HG03095 (cell line): ENCODE data around the gene PLCG2.
"Not testable (repeated sequence)": the region's sequence is repeated elsewhere in the genome, so short reads cannot be mapped to it uniquely, and the experiment has no call there.

ENCODE experiments used
- ATAC-seq: cut with Tn5 transposase; IDR thresholded peaks from one replicate; pipeline ENCODE4 v1.9.1; 2021; ENCODE audit warnings: moderate library complexity; ENCODE audit not compliant: unreplicated experiment

Gene PLCG2

GRCh38 chr16:81873843-81874752 is 95.0 kb downstream of the PLCG2 start:
- ATAC-seq, result peak; percentile 73

GRCh38 chr16:81875461-81875860 is 96.4 kb downstream of the PLCG2 start:
- ATAC-seq, result no peak

- ATAC-seq, result no peak
These were observed 97.3 kb downstream of the PLCG2 start for GRCh38 chr16:81876273-81876900.

GRCh38 chr16:81877490-81877889 is 98.4 kb downstream of the PLCG2 start:
- ATAC-seq, result not testable (repeated sequence)

DNA sequence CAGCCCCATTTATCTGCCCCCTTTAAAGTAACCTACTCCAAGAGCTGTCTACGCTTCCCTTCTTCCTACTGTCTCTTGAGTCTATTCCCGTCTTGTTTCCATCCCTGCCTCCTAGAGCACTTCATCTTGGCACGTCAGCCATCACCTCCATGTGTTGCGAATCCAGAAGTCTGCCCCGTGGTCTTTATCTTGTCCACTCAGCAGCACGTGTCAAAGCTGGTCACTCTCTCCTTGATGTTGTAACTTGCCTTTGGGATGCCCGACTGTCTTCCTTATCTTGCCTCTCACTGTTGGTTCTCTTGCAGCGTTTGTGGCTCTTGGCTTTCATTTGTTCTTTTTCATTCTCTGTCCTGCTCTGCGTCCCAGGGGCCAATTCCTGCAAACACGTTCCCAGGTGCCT is 99.4 kb downstream of the PLCG2 start:
- no peak for ATAC-seq

GRCh38 chr16:81879625-81880024 is 100.5 kb downstream of the PLCG2 start:
- ATAC-seq, result no peak

DNA sequence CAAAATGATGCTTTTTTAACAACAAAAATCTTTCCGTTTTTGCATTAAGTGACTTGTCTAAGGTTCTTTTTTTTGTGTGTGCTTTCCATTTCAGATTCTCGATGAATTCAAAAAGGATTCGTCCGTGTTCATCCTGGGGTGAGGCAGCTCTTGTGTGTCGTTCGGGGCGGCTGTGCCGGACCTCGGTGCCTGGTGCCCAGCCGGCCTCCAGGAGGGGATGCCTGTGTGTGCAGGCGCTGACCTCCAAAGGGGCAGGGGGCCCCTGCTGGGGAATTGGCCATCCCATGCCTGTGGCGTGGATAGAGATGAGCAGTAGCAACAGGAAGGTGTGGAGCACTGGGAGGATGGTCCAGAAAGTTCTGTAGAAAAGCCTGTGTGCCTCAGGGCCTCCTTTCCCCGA is 101.7 kb downstream of the PLCG2 start:
- no peak for ATAC-seq

DNA sequence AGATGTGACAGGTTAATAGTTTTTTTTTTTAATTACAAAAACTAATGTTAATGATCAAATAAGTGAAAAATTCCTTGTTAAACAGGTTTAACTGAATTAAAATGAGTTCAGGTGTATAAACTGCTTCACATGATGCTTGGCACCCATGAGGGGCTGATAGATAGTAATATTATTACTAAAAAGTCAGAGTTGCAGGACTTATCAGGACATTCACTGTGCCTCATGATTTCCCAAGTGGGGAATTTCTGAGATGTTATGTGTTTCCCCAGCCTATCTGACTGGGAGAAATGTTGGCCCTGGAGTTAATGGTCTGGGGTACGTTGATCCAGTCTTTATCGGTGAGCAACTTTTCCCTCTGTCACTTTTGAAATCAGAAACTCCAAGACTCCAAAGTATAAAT is 102.1 kb downstream of the PLCG2 start:
- no peak for ATAC-seq

DNA sequence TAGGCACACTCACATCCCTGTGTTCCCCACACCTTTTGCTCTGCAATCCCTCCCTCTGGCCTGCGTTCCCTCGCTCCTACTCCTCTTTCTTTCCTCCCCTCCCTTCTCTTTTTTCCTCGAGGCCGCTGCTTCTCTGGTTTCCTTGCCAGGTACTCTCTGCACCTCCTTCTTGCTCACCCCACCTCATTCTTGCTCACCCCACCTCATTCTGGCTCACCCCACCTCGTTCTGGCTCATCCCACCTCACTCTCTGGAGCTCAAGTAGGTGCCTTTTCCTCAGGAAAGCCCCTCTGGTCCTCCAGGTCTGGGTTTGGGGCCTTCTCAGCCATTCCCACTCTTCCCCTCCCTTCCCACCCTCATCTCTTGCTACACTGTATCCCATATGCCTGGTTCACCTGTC is 103.5 kb downstream of the PLCG2 start:
- ATAC-seq, result no peak

DNA sequence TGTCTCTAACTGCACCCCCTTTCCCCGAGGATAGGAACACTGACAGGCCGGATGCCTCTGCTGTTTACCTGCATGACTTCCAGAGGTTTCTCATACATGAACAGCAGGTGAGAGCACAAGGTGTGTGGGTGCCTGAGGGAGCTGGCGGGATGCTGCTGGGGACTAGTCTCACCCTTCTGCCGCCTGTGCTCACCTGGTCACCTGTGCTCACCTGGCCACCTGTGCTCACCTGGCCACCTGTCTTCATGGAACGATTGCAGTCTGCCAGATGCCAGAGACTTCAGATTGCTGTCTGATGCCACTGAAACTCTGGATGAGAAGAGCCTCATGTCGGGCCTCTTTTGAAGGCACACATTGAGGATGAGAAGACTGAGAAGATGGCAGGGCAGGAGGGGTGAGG is 104.1 kb downstream of the PLCG2 start:
- no peak for ATAC-seq

GRCh38 chr16:81885976-81886586 is 107.0 kb downstream of the PLCG2 start:
- no peak for ATAC-seq

- ATAC-seq, result no peak
These were observed 109.7 kb downstream of the PLCG2 start for GRCh38 chr16:81888520-81889394.

DNA sequence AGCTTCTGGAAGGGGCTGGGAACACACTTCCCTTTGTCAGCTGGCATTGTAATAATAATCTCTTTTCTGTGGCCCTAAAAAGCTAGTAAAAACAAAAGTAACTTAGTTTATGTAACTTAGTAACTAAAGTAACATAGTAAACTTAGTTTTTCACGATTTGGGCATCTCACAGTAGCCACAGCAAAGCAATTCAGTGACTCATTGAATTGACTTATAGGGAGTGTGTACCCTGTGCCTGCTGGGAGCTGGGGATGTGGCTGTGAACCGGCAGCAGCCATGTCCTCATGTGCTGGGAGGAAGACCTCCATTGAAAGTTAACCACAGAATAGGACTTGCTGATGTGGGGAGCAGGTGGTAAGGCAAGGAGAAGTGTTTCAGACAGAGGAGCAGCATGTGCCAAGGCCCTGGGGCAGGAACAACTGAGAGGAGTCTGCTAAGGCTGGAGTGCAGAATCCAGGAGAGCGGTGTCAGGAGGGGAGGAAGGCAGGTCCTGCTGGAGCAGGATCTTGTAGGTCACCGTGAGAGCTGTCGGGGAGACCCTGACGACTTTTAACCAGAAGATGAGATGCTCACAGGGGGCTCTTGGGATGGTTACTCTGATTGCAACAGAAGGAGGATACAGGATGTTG is 112.8 kb downstream of the PLCG2 start:
- ATAC-seq, result no peak

GRCh38 chr16:81894592-81894991 is 115.5 kb downstream of the PLCG2 start:
- ATAC-seq, result no peak

DNA sequence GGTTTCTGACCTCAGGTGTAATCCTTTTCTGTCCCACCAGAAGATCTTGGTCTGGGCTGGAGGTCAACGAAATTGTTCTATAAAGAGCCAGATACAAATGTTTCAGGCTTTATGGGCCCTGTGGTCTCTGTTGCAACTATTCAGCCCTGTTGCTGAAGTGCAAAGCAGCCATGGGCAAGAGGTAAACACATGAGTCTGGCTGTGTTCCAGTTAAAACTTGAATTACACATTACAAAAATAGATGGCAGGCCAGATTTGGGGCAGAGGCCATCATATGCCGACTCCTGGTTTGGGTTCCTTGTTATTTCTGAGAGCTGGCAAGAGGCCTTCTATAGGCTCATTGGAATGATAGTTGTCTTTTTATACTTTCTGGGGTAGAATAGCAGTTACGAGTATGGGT is 117.8 kb downstream of the PLCG2 start:
- no peak for ATAC-seq

DNA sequence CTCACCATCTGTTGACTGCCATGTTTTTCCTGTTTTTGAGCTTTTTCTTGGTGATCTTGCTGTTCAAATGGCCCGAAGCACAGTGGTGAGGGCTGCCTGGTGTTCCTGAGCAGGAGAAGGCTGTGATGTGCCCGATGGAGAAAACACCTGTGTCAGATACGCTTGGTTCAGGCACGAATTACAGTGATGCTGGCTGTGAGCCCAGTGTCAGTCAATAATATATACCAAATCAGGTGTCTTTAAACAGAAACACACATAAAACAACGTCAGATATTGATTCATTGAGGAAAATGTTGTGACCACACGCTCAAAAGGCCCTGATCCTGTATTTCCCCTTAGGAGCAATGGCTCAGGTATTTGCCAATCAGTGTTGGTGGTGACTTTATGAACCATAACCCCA is 120.5 kb downstream of the PLCG2 start:
- ATAC-seq, result no peak

DNA sequence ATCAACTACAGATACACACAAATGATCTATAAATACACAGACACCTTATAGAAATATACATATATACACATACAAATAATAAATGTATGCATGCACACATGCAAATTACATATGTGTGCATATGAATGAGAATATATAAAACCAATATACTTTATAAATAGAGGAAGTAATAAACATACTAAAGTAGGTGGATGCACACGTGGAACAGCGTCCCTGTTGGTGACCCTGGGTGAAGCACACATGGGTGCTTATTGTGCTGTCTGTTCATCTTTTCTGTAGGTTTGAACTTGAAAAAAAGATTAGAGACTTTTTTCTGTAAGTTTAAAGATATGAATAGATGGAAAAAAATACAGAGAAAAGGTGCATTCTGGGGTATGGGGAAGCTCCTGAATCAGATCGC is 120.9 kb downstream of the PLCG2 start:
- ATAC-seq, result no peak

- ATAC-seq, result no peak
These were observed 121.4 kb downstream of the PLCG2 start for GRCh38 chr16:81900456-81900855.

- no peak for ATAC-seq
These were observed 122.4 kb downstream of the PLCG2 start for GRCh38 chr16:81901484-81901883.

DNA sequence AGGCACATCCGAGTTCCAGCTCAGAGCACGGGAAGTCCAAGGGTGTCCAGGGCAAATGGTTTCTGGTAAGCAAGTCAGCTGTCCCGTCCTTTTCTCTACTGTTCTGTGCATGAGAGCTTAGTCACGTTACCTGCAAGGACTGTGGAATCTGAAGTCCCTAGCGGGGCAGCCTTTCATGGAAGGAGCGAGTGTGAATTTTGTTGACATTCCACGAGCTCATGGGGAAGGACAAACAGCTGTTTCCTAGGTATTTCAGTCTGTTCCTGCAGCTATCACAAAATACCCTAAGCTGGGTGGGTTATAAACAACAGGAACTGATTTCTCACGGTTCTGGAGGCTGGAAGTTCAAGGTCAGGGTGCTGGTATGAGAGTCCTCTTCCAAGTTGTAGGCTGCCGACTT is 122.9 kb downstream of the PLCG2 start:
- ATAC-seq, result no peak

- ATAC-seq, result no peak
These were observed 125.2 kb downstream of the PLCG2 start for GRCh38 chr16:81904320-81904719.
